Upper lobe of left lung (tissue), 6 donors: Measurements from ENCODE around the gene SGMS1. TPM values are rescaled to one million over a fixed set of nuclear protein-coding genes. Genes with fewer than 3 reads are reported as not detected.

Experiments used
- ATAC-seq, 2 donors: fragments of 200-7000 bp; cut with Tn5 transposase; one replicate each; pipeline ENCODE4 v1.9.1; 2022; ENCODE audit warnings: mild to moderate bottlenecking in 2 of 2, moderate library complexity in 2 of 2; ENCODE audit not compliant: low FRiP score in 2 of 2
- DNase-seq, 2 donors: peaks; one replicate each; pipeline ENCODE4 v3.0.0-alpha.2; 2019 to 2020
- H3K27ac ChIP-seq, 4 donors: fragments of 200-600 bp; sonication (generic); one replicate each; pipeline ENCODE4 v1.5.1; 2016 to 2019
- H3K27me3 ChIP-seq, 4 donors: fragments of 200-600 bp; sonication (generic); one replicate each; pipeline ENCODE4 v1.5.1; 2017 to 2019
- H3K36me3 ChIP-seq, 4 donors: fragments of 200-600 bp; sonication (generic); one replicate each; pipeline ENCODE4 v1.5.1; 2016 to 2019
- H3K4me1 ChIP-seq, 4 donors: fragments of 200-600 bp; sonication (generic); one replicate each; pipeline ENCODE4 v1.5.1; 2018 to 2019
- H3K4me3 ChIP-seq, 4 donors: fragments of 200-600 bp; sonication (generic); one replicate each; pipeline ENCODE4 v1.5.1; 2017 to 2019; ENCODE audit warnings: mild to moderate bottlenecking in 2 of 4, moderate library complexity in 1 of 4
- H3K9me3 ChIP-seq, 4 donors: fragments of 200-600 bp; sonication (generic); one replicate each; pipeline ENCODE4 v1.5.1; 2018 to 2019
- EP300 ChIP-seq, 4 donors: sonication (generic); formaldehyde crosslinking; IDR thresholded peaks; one replicate each; pipeline ENCODE4 v1.5.1; 2017; ENCODE audit warnings: antibody characterized with exemption in 4 of 4, control low read depth in 2 of 4
- POLR2A ChIP-seq, 4 donors: fragments of 450-650 bp; IDR thresholded peaks; one replicate each; pipeline ENCODE4 v1.5.1; 2016 to 2017; ENCODE audit warnings: antibody characterized with exemption in 4 of 4, mild to moderate bottlenecking in 2 of 4
- POLR2AphosphoS5 ChIP-seq, 2 donors: sonication (generic); formaldehyde crosslinking; IDR thresholded peaks; one replicate each; pipeline ENCODE4 v1.5.1; 2017; ENCODE audit warnings: antibody characterized with exemption in 2 of 2
- WGBS, 2 donors: methylation state at CpG; one replicate each; pipeline ENCODE4 v1.1.5; 2017 to 2018; 5-methylcytosine and 5-hydroxymethylcytosine counted together
- total RNA-seq, 6 donors: library from RNA; depleted of rRNA in 4 of 6; stranded (reverse); fragments of >200 nt in 4 of 6; gene quantifications; one replicate each; pipeline versions ENCODE4 v1.1.0 to v1.2.1, GENCODE V29; 2016 to 2021
- TF ChIP-seq, protein P1 (sequence below), 6 experiments: fragments of 450-650 bp in 4 of 6; fragments of 200-600 bp in 2 of 6; sonication (generic) in 2 of 6; IDR thresholded peaks; one replicate each; pipeline ENCODE4 v1.5.1; 2016 to 2019; ENCODE audit warnings: antibody characterized with exemption in 6 of 6
- donor health status: DM: no; HTN: no; CAD: no; lungs with moderate emphysema.
- donor health status: DM: no; HTN: yes; CAD: no; lungs with severe emphysema.

SGMS1 gene
- total RNA-seq, 6 donors from 2014 or later = 66.7 to 230 (median 173) TPM

DNA sequence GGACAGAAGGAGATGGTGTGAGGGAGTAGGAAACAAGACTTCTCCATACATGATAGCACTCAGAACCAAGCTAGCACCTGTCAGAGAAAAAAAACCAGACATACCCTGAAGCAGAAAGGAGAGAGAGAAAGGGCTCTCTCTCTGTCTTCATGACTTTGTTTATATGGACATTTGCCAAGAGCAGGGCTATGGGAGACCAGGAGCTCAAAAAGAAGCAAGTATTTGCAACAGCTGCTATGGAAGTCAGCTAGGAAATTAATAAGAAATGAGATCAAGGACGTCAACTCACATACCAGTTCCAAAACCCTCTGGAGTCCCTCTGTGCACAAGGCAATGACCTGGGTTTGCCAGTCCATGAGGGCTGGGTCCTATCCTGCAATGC lies 111.6 kb downstream of the SGMS1 start:
- WGBS, 2 donors = 68 to 76% methylated on average over 1 of the region's 1 CpG
- Histone ChIP-seq H3K9me3 (no peaks in the 10 kb centered on the region), H3K4me3 (no peak overlapping the region), H3K27me3 (no peaks in the 10 kb centered on the region), H3K27ac (no peak overlapping the region), H3K36me3 (no peaks in the 10 kb centered on the region), H3K4me1 (peaks cover 0 to 14% (median 7%) of the 10 kb centered on the region in 4 donors)
- ATAC-seq (no peak), DNase-seq (no peak)
- TF ChIP-seq, protein P1, sequence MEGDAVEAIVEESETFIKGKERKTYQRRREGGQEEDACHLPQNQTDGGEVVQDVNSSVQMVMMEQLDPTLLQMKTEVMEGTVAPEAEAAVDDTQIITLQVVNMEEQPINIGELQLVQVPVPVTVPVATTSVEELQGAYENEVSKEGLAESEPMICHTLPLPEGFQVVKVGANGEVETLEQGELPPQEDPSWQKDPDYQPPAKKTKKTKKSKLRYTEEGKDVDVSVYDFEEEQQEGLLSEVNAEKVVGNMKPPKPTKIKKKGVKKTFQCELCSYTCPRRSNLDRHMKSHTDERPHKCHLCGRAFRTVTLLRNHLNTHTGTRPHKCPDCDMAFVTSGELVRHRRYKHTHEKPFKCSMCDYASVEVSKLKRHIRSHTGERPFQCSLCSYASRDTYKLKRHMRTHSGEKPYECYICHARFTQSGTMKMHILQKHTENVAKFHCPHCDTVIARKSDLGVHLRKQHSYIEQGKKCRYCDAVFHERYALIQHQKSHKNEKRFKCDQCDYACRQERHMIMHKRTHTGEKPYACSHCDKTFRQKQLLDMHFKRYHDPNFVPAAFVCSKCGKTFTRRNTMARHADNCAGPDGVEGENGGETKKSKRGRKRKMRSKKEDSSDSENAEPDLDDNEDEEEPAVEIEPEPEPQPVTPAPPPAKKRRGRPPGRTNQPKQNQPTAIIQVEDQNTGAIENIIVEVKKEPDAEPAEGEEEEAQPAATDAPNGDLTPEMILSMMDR (IDR thresholded peaks at IDR 0.05) = no peak
- TF ChIP-seq POLR2A (IDR thresholded peaks at IDR 0.05) = no peak
- no peak for TF ChIP-seq EP300 (IDR thresholded peaks at IDR 0.05)
- TF ChIP-seq POLR2AphosphoS5 (IDR thresholded peaks at IDR 0.05) = no peak

DNA sequence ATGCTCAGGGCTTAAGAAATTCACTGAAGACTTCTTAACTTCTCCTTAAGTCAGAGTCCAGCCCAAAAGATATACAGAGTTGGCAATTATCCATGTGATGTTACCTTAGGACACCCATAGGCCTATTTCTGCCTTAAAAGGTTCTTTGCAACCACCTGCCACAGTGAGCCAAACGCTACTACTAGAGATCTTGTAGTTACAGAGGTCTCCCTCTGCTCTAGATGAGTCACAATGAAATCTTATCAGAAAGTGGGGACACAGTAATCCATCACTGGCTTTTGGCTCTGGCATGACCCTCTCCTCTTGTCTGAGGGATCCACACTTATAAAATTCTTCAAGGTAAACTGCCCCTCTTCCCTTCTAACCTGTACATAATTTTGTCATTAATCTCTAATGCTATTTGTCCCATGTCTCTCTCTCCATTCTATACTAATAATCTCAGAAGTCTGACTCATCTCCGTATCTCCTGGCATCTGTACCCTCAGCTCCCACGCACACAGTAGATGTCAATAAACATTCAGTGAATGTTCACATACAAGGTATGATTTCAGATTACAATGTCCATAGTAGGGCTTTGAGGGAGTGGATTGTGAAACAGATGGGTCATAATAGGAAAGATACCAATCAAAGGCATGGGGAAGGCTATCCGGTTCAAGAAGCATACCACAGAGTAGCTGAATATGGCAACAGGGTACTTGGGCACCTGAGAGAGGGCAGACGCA lies 112.1 kb downstream of the SGMS1 start:
- Histone ChIP-seq H3K4me1 (peaks cover 0 to 14% (median 7%) of the 10 kb centered on the region in 4 donors), H3K9me3 (no peaks in the 10 kb centered on the region), H3K4me3 (no peak overlapping the region), H3K27ac (no peak overlapping the region), H3K27me3 (no peaks in the 10 kb centered on the region), H3K36me3 (no peaks in the 10 kb centered on the region)
- WGBS, 2 donors = 82 to 90% methylated on average over 5 of the region's 5 CpGs
- TF ChIP-seq, protein P1 (IDR thresholded peaks at IDR 0.05) = no peak
- no peak for TF ChIP-seq POLR2AphosphoS5 (IDR thresholded peaks at IDR 0.05)
- TF ChIP-seq POLR2A (IDR thresholded peaks at IDR 0.05) = no peak
- no peak for TF ChIP-seq EP300 (IDR thresholded peaks at IDR 0.05)
- ATAC-seq (no peak), DNase-seq (no peak)

DNA sequence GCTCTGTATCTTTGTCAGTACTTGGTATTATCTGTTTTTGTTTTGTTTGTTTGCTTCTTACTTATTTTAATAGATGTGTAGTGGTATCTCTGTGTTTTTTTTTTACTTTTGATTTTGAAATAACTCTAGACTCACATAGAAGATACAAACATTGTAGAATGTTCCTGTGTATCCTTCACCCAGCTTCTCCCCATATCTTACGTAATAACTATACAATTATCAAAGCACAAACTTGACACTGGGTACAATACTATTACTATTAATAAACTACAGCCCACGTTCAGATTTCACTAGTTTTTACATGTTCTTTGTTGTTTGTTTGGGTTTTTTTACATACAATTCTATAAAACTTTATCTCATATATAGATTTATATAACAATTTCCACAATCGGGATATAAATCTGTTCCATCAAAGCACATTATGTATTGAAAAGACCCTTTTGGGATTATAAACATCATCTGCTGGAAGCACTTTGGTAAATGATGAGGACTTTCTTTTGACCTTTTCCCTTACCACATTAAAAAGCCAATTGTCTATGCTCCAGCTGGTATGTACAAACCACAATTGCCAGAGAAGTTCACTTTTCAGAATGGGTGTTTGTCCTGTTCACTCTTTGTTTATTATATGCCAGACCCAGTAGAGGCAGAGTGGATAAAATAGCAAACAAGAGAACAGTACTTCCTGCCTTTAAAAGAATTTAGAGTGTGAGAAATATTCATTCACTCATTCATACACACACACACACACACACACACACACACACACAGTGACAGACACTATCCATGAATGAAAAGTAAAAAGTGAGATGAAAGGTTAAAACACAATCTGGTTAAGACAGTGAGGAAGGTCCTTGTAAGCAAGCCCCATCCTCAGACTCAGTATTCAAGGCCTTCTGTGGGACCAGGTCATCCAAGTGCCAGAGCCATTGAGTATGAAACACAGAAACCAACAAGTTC lies 113.0 kb downstream of the SGMS1 start:
- no peak overlapping the region for H3K27ac ChIP-seq
- no peak for DNase-seq
- no peaks in the 10 kb centered on the region for H3K27me3 ChIP-seq

DNA sequence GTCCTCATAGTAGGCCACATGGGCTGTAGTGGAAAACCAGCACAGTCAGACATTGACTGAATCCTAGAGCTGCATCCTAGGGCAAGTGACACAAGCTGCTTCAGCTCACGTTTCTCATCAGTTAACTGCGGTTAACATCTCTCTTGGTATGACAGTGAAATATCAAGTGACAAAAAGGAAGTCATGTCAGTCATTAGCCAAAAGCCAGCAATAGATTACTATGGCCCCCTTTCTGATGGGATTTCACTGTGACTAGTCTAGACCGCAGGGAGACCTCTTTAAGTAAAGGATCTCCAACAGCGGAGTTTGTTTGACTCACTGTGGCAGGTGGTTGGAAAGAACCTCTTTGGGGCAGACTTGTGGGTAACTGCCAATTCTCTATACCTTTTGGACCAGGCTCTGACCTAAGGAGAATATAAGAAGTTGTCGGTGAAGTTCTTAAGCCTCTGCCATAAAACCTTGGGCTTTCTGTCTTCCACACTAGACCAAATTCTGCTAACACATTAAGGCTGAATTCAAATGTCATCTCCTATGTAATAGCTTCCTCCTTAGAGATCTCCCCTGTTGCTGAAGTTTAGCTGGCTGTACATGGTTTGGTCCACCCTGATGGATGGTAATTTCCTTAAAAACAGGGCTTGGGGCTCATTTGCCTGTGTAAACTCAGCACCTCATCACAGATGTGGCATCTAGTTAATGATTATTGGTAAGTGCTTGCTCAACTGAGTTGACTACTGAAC lies 115.3 kb downstream of the SGMS1 start:
- no peaks in the 10 kb centered on the region for H3K9me3 ChIP-seq
- no peak overlapping the region for H3K4me3 ChIP-seq
- TF ChIP-seq POLR2AphosphoS5 (IDR thresholded peaks at IDR 0.05) = no peak
- no peak for TF ChIP-seq EP300 (IDR thresholded peaks at IDR 0.05)
- no peak for TF ChIP-seq POLR2A (IDR thresholded peaks at IDR 0.05)
- TF ChIP-seq, protein P1 (IDR thresholded peaks at IDR 0.05) = no peak
- no peak overlapping the region for H3K27ac ChIP-seq
- H3K36me3 ChIP-seq = no peaks in the 10 kb centered on the region
- DNase-seq (no peak), ATAC-seq (no peak)
- 86 to 92% methylated on average over 5 of the region's 5 CpGs for WGBS, 2 donors
- no peaks in the 10 kb centered on the region for H3K27me3 ChIP-seq
- peaks cover 0 to 14% (median 7%) of the 10 kb centered on the region in 4 donors for H3K4me1 ChIP-seq

More for the DNA sequence above, 113.0 kb downstream of the SGMS1 start:
- no peaks in the 10 kb centered on the region for H3K36me3 ChIP-seq
- WGBS, 2 donors = 79 to 84% methylated on average over 3 of the region's 3 CpGs
- TF ChIP-seq, protein P1 (IDR thresholded peaks at IDR 0.05) = no peak
- TF ChIP-seq POLR2A (IDR thresholded peaks at IDR 0.05) (no peak), EP300 (IDR thresholded peaks at IDR 0.05) (no peak), POLR2AphosphoS5 (IDR thresholded peaks at IDR 0.05) (no peak)
- ATAC-seq = no peak
- H3K9me3 ChIP-seq = no peaks in the 10 kb centered on the region
- H3K4me1 ChIP-seq = peaks cover 0 to 14% (median 7%) of the 10 kb centered on the region in 4 donors
- H3K4me3 ChIP-seq = no peak overlapping the region
